Measurements from ENCODE around the gene CEP164. TPM values are rescaled to one million over a fixed set of nuclear protein-coding genes. Genes with fewer than 3 reads are reported as not detected.

CEP164 gene
- total RNA-seq, 1 experiment from 2014 or later: 22.2 TPM

GRCh38 chr11:117361432-117361831 is 33.8 kb downstream of the CEP164 start:
- H3K9ac ChIP-seq (ENCODE audit: low read length): no peak overlapping the region
- H3K27me3 ChIP-seq (ENCODE audit: insufficient read depth, low read length): no peaks in the 10 kb centered on the region
- intact Hi-C loops (cut with micrococcal nuclease): no loop called here
- ATAC-seq: no peak
- H3K9me2 ChIP-seq (ENCODE audit: insufficient read depth): no peaks in the 10 kb centered on the region
- no peak overlapping the region for H3K27ac ChIP-seq (ENCODE audit: low read depth, low read length)
- no peak overlapping the region for H2AFZ ChIP-seq (ENCODE audit: low read depth, low read length, poor library complexity, severe bottlenecking)
- ChIA-PET RAD21 (ENCODE audit: low non-redundant PET in 1 of 2, low total read pairs in 2 of 2, uncharacterized antibody in 2 of 2, unreplicated experiment in 2 of 2) (no interaction called here), CTCF (no interaction called here), POLR2A (no interaction called here)
- no peaks in the 10 kb centered on the region for H3K79me2 ChIP-seq (ENCODE audit: insufficient read depth, low read length)
- no peak overlapping the region for H3K4me2 ChIP-seq (ENCODE audit: low read length)
- no peak for DNase-seq (ENCODE audit: low read depth, low spot score)
- H3K36me3 ChIP-seq (ENCODE audit: control insufficient read depth in 1 of 2, insufficient read depth in 2 of 2, low read length in 2 of 2): peaks cover 8 to 11% of the 10 kb centered on the region in 2 experiments; a peak in 2 of 4 replicates
- no peaks in the 10 kb centered on the region for H4K20me1 ChIP-seq (ENCODE audit: insufficient read depth)
- H3K4me3 ChIP-seq (replicated peaks in 1 of 2; ENCODE audit: low read depth in 1 of 2, low read length in 2 of 2): no peak overlapping the region
- H3K9me3 ChIP-seq (ENCODE audit: control insufficient read depth in 1 of 2, insufficient read depth in 1 of 2, low read depth in 1 of 2, low read length in 2 of 2): no peaks in the 10 kb centered on the region
- TF ChIP-seq POLR2A (IDR thresholded peaks at IDR 0.05; ENCODE audit: borderline replicate concordance, extremely low read depth, insufficient read depth, insufficient read length): no peak
- no peak for TF ChIP-seq REST (IDR thresholded peaks at IDR 0.05; ENCODE audit: low read depth)
- no peak for TF ChIP-seq SRF (IDR thresholded peaks at IDR 0.05; ENCODE audit: low read depth)
- TF ChIP-seq JUND (IDR thresholded peaks at IDR 0.05): no peak
- no TSS peak for BruUV-seq (replicated peaks)
- no peaks in the 10 kb centered on the region for H3K4me1 ChIP-seq (ENCODE audit: control insufficient read depth in 1 of 2, insufficient read depth in 2 of 2, low read length in 2 of 2)

- Histone ChIP-seq H3K9me2 (ENCODE audit: insufficient read depth) (no peaks in the 10 kb centered on the region), H3K79me2 (ENCODE audit: insufficient read depth, low read length) (no peaks in the 10 kb centered on the region), H3K4me3 (replicated peaks in 1 of 2; ENCODE audit: low read depth in 1 of 2, low read length in 2 of 2) (no peak overlapping the region), H3K27ac (ENCODE audit: low read depth, low read length) (no peak overlapping the region), H3K4me2 (ENCODE audit: low read length) (no peak overlapping the region), H4K20me1 (ENCODE audit: insufficient read depth) (no peaks in the 10 kb centered on the region), H3K9me3 (ENCODE audit: control insufficient read depth in 1 of 2, insufficient read depth in 1 of 2, low read depth in 1 of 2, low read length in 2 of 2) (no peaks in the 10 kb centered on the region), H3K36me3 (ENCODE audit: control insufficient read depth in 1 of 2, insufficient read depth in 2 of 2, low read length in 2 of 2) (peaks cover 9 to 10% of the 10 kb centered on the region in 2 experiments; a peak in 2 of 4 replicates), H3K9ac (ENCODE audit: low read length) (no peak overlapping the region), H2AFZ (ENCODE audit: low read depth, low read length, poor library complexity, severe bottlenecking) (no peak overlapping the region), H3K27me3 (ENCODE audit: insufficient read depth, low read length) (no peaks in the 10 kb centered on the region), H3K4me1 (ENCODE audit: control insufficient read depth in 1 of 2, insufficient read depth in 2 of 2, low read length in 2 of 2) (no peaks in the 10 kb centered on the region)
- ChIA-PET CTCF (no interaction called here), POLR2A (no interaction called here), RAD21 (ENCODE audit: low non-redundant PET in 1 of 2, low total read pairs in 2 of 2, uncharacterized antibody in 2 of 2, unreplicated experiment in 2 of 2) (no interaction called here)
- no TSS peak for BruUV-seq (replicated peaks)
- TF ChIP-seq ELF1 (IDR thresholded peaks at IDR 0.05; ENCODE audit: borderline replicate concordance, low read depth) (no peak), YY1 (IDR thresholded peaks at IDR 0.05; ENCODE audit: extremely low read depth, insufficient replicate concordance, low read depth, low read length) (no peak), ZFX (IDR thresholded peaks at IDR 0.05) (no peak), TCF7L2 (IDR thresholded peaks at IDR 0.05; ENCODE audit: borderline replicate concordance, extremely low read depth, insufficient read depth, insufficient read length) (no peak)
- no peak for ATAC-seq
- intact Hi-C loops (cut with micrococcal nuclease): no loop called here
- DNase-seq (ENCODE audit: low read depth, low spot score): no peak
Observed at GRCh38 chr11:117366248-117366647, 38.6 kb downstream of the CEP164 start.
